Upper lobe of right lung (tissue), 1 donor: Measurements from ENCODE around the gene KLHDC7A. TPM values are rescaled to one million over a fixed set of nuclear protein-coding genes. Genes with fewer than 3 reads are reported as not detected.

ENCODE experiments used
- ATAC-seq: fragments of 200-7000 bp; cut with Tn5 transposase; one replicate; pipeline ENCODE4 v1.9.1; 2020; ENCODE audit warnings: mild to moderate bottlenecking, moderate library complexity
- DNase-seq: peaks from one replicate; pipeline ENCODE4 v3.0.0-alpha.2; 2020
- H3K27ac ChIP-seq: fragments of 200-600 bp; one replicate; pipeline ENCODE4 v1.8.0; 2022
- H3K27me3 ChIP-seq: fragments of 200-600 bp; one replicate; pipeline ENCODE4 v1.8.0; 2022; ENCODE audit warnings: mild to moderate bottlenecking
- H3K36me3 ChIP-seq: fragments of 200-600 bp; one replicate; pipeline ENCODE4 v1.8.0; 2022
- H3K4me1 ChIP-seq: fragments of 200-600 bp; one replicate; pipeline ENCODE4 v1.8.0; 2022
- H3K4me3 ChIP-seq: fragments of 200-600 bp; one replicate; pipeline ENCODE4 v1.8.0; 2022; ENCODE audit warnings: mild to moderate bottlenecking
- H3K9me3 ChIP-seq: fragments of 200-600 bp; one replicate; pipeline ENCODE4 v1.8.0; 2022
- CTCF ChIP-seq: fragments of 200-600 bp; IDR thresholded peaks from one replicate; pipeline ENCODE4 v1.8.0; 2022; ENCODE audit warnings: antibody characterized with exemption
- intact Hi-C: fragments of 100-400 bp; cut with DNase I; formaldehyde crosslinking; loops from one replicate; pipeline ENCODE4 v1.11.0; 2022
- total RNA-seq: library from RNA; stranded (reverse); fragmentation: NEBNext Ultra II Directional; extraction: Animal tissue kit (Norgen Biotek cat#: 25700); gene quantifications from one replicate; pipeline ENCODE4 v1.2.1, GENCODE V29; 2021
- donor health status: DM: no; HTN: yes; CAD: no; lungs with severe emphysema.

The KLHDC7A gene
- total RNA-seq, 1 donor from 2014 or later: 1.3 TPM

- ATAC-seq: no peak
- H3K27me3 ChIP-seq: peaks cover 5% of the 10 kb centered on the region
Observed at GRCh38 chr1:18531503-18531845, 50.7 kb downstream of the KLHDC7A start.

GRCh38 chr1:18532390-18533170 lies 51.9 kb downstream of the KLHDC7A start:
- intact Hi-C loops: no loop called here
- DNase-seq: peak; percentile 48
- H3K27ac ChIP-seq: no peak overlapping the region
- peaks cover 10% of the 10 kb centered on the region for H3K27me3 ChIP-seq
- H3K36me3 ChIP-seq: no peaks in the 10 kb centered on the region
- no peak for TF ChIP-seq CTCF
- H3K4me3 ChIP-seq: no peak overlapping the region
- no peaks in the 10 kb centered on the region for H3K4me1 ChIP-seq
- ATAC-seq: no peak
- H3K9me3 ChIP-seq: no peaks in the 10 kb centered on the region

More at GRCh38 chr1:18531503-18531845, 50.7 kb downstream of the KLHDC7A start:
- Histone ChIP-seq H3K27ac (no peak overlapping the region), H3K4me3 (no peak overlapping the region), H3K36me3 (no peaks in the 10 kb centered on the region), H3K9me3 (no peaks in the 10 kb centered on the region), H3K4me1 (no peaks in the 10 kb centered on the region)
- DNase-seq: peak; percentile 16
- intact Hi-C loops: no loop called here
- no peak for TF ChIP-seq CTCF

- Histone ChIP-seq H3K4me3 (no peak overlapping the region), H3K36me3 (no peaks in the 10 kb centered on the region), H3K9me3 (no peaks in the 10 kb centered on the region), H3K27me3 (peaks cover 16% of the 10 kb centered on the region), H3K4me1 (no peaks in the 10 kb centered on the region), H3K27ac (no peak overlapping the region)
- no peak for TF ChIP-seq CTCF
- ATAC-seq (no peak), DNase-seq (no peak)
- intact Hi-C loops: no loop called here
Observed at GRCh38 chr1:18533259-18533658, 52.5 kb downstream of the KLHDC7A start.

GRCh38 chr1:18534810-18535205 lies 54.1 kb downstream of the KLHDC7A start:
- Histone ChIP-seq H3K27me3 (peaks cover 11% of the 10 kb centered on the region), H3K36me3 (no peaks in the 10 kb centered on the region), H3K9me3 (no peaks in the 10 kb centered on the region), H3K4me1 (no peaks in the 10 kb centered on the region), H3K27ac (no peak overlapping the region), H3K4me3 (no peak overlapping the region)
- DNase-seq (no peak), ATAC-seq (no peak)
- intact Hi-C loops: no loop called here
- TF ChIP-seq CTCF: no peak

Other genes with a start within 250 kb of the KLHDC7A start
- gene PAX7, start 149.9 kb downstream of the KLHDC7A start, total RNA-seq: not detected